IMR-90 (cell line): ENCODE data around the gene PLEK. TPM values are rescaled to one million over a fixed set of nuclear protein-coding genes. Genes with fewer than 3 reads are reported as not detected.

Experiments
- ATAC-seq: fragments of 200-7000 bp; cut with Tn5 transposase; 2 replicates; pipeline ENCODE4 v1.9.1; 2020; ENCODE audit warnings: low read depth, mild to moderate bottlenecking, moderate library complexity
- BruUV-seq: library from RNA; stranded (reverse); fragments of 400-500 nt; replicated peaks from 2 replicates; lab custom pipeline; 2021; lab: Mats Ljungman, UMichigan
- CTCF ChIA-PET: fragments of 300-600 bp; formaldehyde crosslinking; extraction: SDS; loops from one replicate; lab custom pipeline; 2021; ENCODE audit warnings: antibody characterized with exemption; lab: Yijun Ruan, JAX
- POLR2A ChIA-PET: fragments of 300-600 bp; sonication (Branson Sonifier 250); formaldehyde crosslinking; loops from one replicate; lab custom pipeline; 2022; ENCODE audit warnings: antibody characterized with exemption; ENCODE audit not compliant: unreplicated experiment; lab: Charles Lee
- DNase-seq: peaks from one replicate; pipeline ENCODE4 v3.0.0; 2013
- H2AFZ ChIP-seq: replicated peaks from 2 replicates; pipeline ENCODE3; 2013; ENCODE audit warnings: low read length, mild to moderate bottlenecking; ENCODE audit not compliant: poor library complexity
- H2AK5ac ChIP-seq: 2 replicates; pipeline ENCODE4 v1.6.1; 2013; ENCODE audit warnings: low read depth, low read length, inconsistent platforms
- H2AK9ac ChIP-seq: replicated peaks from 2 replicates; pipeline ENCODE3; 2013; ENCODE audit warnings: mild to moderate bottlenecking, low read depth, low read length, moderate library complexity; ENCODE audit not compliant: poor library complexity
- H2BK120ac ChIP-seq: 2 replicates; pipeline ENCODE4 v1.6.1; 2013; ENCODE audit warnings: low read depth, low read length, inconsistent platforms
- H2BK15ac ChIP-seq: 3 replicates; pipeline ENCODE4 v1.6.1; 2013; ENCODE audit warnings: low read depth, low read length, inconsistent platforms
- H2BK20ac ChIP-seq: 2 replicates; pipeline ENCODE4 v1.6.1; 2013; ENCODE audit warnings: low read depth, mild to moderate bottlenecking, inconsistent platforms, low read length, moderate library complexity
- H2BK5ac ChIP-seq: 2 replicates; pipeline ENCODE4 v1.6.1; 2013; ENCODE audit warnings: mild to moderate bottlenecking, low read depth, low read length, inconsistent platforms; ENCODE audit not compliant: poor library complexity, severe bottlenecking
- H3K14ac ChIP-seq: replicated peaks from 2 replicates; pipeline ENCODE4 v1.6.1; 2013; ENCODE audit warnings: low read depth, low read length, inconsistent platforms
- H3K18ac ChIP-seq: 2 replicates; pipeline ENCODE4 v1.6.1; 2013; ENCODE audit warnings: low read depth, low read length, control low read depth
- H3K23ac ChIP-seq: 2 replicates; pipeline ENCODE4 v1.6.1; 2013; ENCODE audit warnings: low read depth, low read length, inconsistent platforms
- H3K27ac ChIP-seq: 2 replicates; pipeline ENCODE4 v1.5.1; 2013; ENCODE audit warnings: mild to moderate bottlenecking, control low read depth, low read length; ENCODE audit not compliant: insufficient read depth
- H3K27me3 ChIP-seq: 2 replicates; pipeline ENCODE4 v1.6.1; 2013; ENCODE audit warnings: low read length; ENCODE audit not compliant: control insufficient read depth, insufficient read depth
- H3K36me3 ChIP-seq: 2 replicates; pipeline ENCODE4 v1.6.1; 2013; ENCODE audit warnings: low read length, mixed read lengths; ENCODE audit not compliant: control insufficient read depth, insufficient read depth
- H3K4ac ChIP-seq: 2 replicates; pipeline ENCODE4 v1.6.1; 2013; ENCODE audit warnings: low read depth, low read length, inconsistent platforms
- H3K4me1 ChIP-seq: 2 replicates; pipeline ENCODE4 v1.6.1; 2013; ENCODE audit warnings: low read length, mixed read lengths; ENCODE audit not compliant: control insufficient read depth, insufficient read depth
- H3K4me2 ChIP-seq: 2 replicates; pipeline ENCODE4 v1.6.1; 2013; ENCODE audit warnings: low read depth, mild to moderate bottlenecking, control low read depth, low read length, moderate library complexity
- H3K4me3 ChIP-seq: 2 replicates; pipeline ENCODE4 v1.5.1; 2013; ENCODE audit warnings: low read depth, mild to moderate bottlenecking, control low read depth, low read length, moderate library complexity; ENCODE audit not compliant: insufficient read depth
- H3K56ac ChIP-seq: 2 replicates; pipeline ENCODE4 v1.6.1; 2013; ENCODE audit warnings: low read length, inconsistent platforms; ENCODE audit not compliant: insufficient read depth; ENCODE audit errors: extremely low read depth
- H3K79me1 ChIP-seq, 2 experiments: 2 replicates each; pipeline ENCODE4 v1.6.1; 2013; ENCODE audit warnings: low read length in 2 of 2, inconsistent platforms in 1 of 2, low read depth in 1 of 2
- H3K9ac ChIP-seq: 2 replicates; pipeline ENCODE4 v1.6.1; 2013; ENCODE audit warnings: low read depth, low read length, control low read depth
- H3K9me1 ChIP-seq: 2 replicates; pipeline ENCODE4 v1.6.1; 2013; ENCODE audit warnings: low read length, inconsistent platforms; ENCODE audit not compliant: insufficient read depth
- H3K9me3 ChIP-seq: 2 replicates; pipeline ENCODE4 v1.6.1; 2013; ENCODE audit warnings: low read length; ENCODE audit not compliant: control insufficient read depth, insufficient read depth
- H4K20me1 ChIP-seq: 2 replicates; pipeline ENCODE4 v1.6.1; 2013; ENCODE audit warnings: low read length, inconsistent platforms; ENCODE audit not compliant: insufficient read depth
- H4K5ac ChIP-seq: 2 replicates; pipeline ENCODE4 v1.6.1; 2013; ENCODE audit warnings: mild to moderate bottlenecking, low read depth, low read length, control low read depth
- H4K8ac ChIP-seq, 2 experiments: 2 replicates each; pipeline ENCODE4 v1.6.1; 2013; ENCODE audit warnings: low read depth in 2 of 2, low read length in 2 of 2, control low read depth in 1 of 2, inconsistent platforms in 1 of 2
- H4K91ac ChIP-seq: 2 replicates; pipeline ENCODE4 v1.6.1; 2013; ENCODE audit warnings: low read depth, low read length, inconsistent platforms; ENCODE audit not compliant: insufficient read depth
- BHLHE40 ChIP-seq: fragments of 150-350 bp; IDR thresholded peaks from 2 replicates; pipeline ENCODE4 v1.6.1; 2016; ENCODE audit warnings: mild to moderate bottlenecking, low read depth, low read length
- CEBPB ChIP-seq: IDR thresholded peaks from 2 replicates; pipeline ENCODE4 v1.6.1; 2012; ENCODE audit warnings: low read depth, low read length, improper control_type of control experiment
- MAZ ChIP-seq: IDR thresholded peaks from 2 replicates; pipeline ENCODE4 v1.6.1; 2012; ENCODE audit warnings: low read depth, mild to moderate bottlenecking, low read length, improper control_type of control experiment, moderate library complexity, borderline replicate concordance
- NFE2L2 ChIP-seq: fragments of 150-350 bp; IDR thresholded peaks from 2 replicates; pipeline ENCODE4 v1.6.1; 2016; ENCODE audit warnings: low read depth, mild to moderate bottlenecking, low read length
- POLR2A ChIP-seq: IDR thresholded peaks from 2 replicates; pipeline ENCODE4 v1.6.1; 2012; ENCODE audit warnings: mild to moderate bottlenecking, low read depth, low read length
- RCOR1 ChIP-seq: IDR thresholded peaks from 2 replicates; pipeline ENCODE4 v1.6.1; 2012; ENCODE audit warnings: mild to moderate bottlenecking, low read length, improper control_type of control experiment; ENCODE audit not compliant: insufficient replicate concordance
- RFX5 ChIP-seq: IDR thresholded peaks from 2 replicates; pipeline ENCODE4 v1.8.0; 2012; ENCODE audit warnings: low read depth, mild to moderate bottlenecking, low read length, moderate library complexity
- SMC3 ChIP-seq: fragments of 150-350 bp; IDR thresholded peaks from 2 replicates; pipeline ENCODE4 v1.6.1; 2016; ENCODE audit warnings: low read depth, mild to moderate bottlenecking, antibody characterized with exemption, low read length, moderate library complexity
- WGBS, 2 experiments: methylation state at CpG; one replicate each; pipeline versions ENCODE4 v1.1.5 to v1.1.7; 2013; ENCODE audit warnings: missing lambda C conversion rate in 2 of 2; ENCODE audit not compliant: insufficient read length in 1 of 2; ENCODE audit errors: extremely low coverage in 2 of 2; 5-methylcytosine and 5-hydroxymethylcytosine counted together
- dilution Hi-C: fragments of 300-500 bp; cut with HindIII; formaldehyde crosslinking; loops from one replicate; pipeline ENCODE4 v1.14.3; 2018; ENCODE audit warnings: low sequenced_read_pairs; ENCODE audit not compliant: unreplicated experiment
- in situ Hi-C: fragments of 300-500 bp; cut with MboI; formaldehyde crosslinking; loops from 3 replicates; pipeline ENCODE4 v1.14.3; 2019; ENCODE audit warnings: low sequenced_read_pairs, inconsistent platforms, mixed read lengths
- intact Hi-C: fragments of 100-400 bp; cut with micrococcal nuclease; formaldehyde crosslinking; loops from 2 replicates; pipeline ENCODE4 v1.10.0; 2022
- polyA plus RNA-seq, 3 experiments: library from polyadenylated mRNA; depleted of rRNA; stranded (reverse); fragments of >200 nt; gene quantifications; 2 replicates each; pipeline ENCODE4 v1.2.3, GENCODE V29; 2012; ENCODE audit warnings: low replicate concordance in 1 of 3
- total RNA-seq: library from RNA; depleted of rRNA; stranded (reverse); fragments of >200 nt; gene quantifications from 2 replicates; pipeline ENCODE4 v1.2.3, GENCODE V29; 2012
- TF ChIP-seq, protein P1 (sequence below): fragments of 150-350 bp; IDR thresholded peaks from 2 replicates; pipeline ENCODE4 v1.6.1; 2017; ENCODE audit warnings: mild to moderate bottlenecking, antibody characterized with exemption, low read length, low read depth
- TF ChIP-seq, protein P2 (sequence below): conservative IDR thresholded peaks from 2 replicates; pipeline ENCODE4 v1.5.1; 2012; ENCODE audit warnings: mild to moderate bottlenecking, low read depth, low read length, improper control_type of control experiment

The PLEK gene
- total and polyA plus RNA-seq, 2 of the 4 experiments (the other 2 are of a cell fraction): under 0.01 TPM; not detected in 1

DNA sequence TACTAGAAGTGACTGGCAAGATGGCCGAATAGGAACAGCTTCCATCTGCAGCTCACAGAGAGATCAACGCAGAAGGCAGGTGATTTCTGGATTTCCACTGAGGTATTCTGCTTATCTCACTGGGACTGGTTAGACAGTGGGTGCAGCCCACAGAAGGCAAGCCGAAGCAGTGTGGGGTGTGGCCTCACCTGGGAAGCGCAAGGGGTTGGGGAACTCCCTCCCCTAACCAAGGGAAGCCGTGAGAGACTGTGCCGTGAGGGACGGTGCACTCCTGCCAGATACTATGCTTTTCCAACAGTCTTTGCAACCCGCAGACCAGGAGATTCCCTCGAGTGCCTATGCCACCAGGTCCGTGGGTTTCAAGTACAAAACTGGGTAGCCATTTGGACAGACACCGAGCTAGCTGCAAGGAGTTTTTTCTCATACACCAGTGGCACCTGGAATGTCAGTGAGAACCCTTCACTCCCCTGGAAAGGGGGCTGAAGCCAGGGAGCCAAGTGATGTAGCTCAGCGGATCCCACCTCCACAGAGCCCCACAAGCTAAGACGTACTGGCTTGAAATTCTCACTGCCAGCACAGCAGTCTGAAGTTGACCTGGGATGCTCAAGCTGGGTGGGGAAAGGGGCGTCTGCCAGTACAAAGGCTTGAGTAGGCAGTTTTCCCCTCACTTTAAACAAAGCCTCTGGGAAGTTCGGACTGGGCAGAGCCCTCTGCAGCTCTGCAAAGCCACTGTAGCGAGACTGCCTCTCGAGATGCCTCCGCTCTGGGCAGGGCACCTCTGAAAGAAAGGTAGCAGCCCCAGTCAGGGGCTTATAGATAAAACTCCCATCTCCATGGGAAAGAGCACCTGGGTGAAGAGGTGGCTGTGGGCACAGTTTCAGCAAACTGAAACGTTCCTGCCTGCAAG, 40.1 kb downstream of the PLEK start (continued):
- no peak for TF ChIP-seq MAZ

DNA sequence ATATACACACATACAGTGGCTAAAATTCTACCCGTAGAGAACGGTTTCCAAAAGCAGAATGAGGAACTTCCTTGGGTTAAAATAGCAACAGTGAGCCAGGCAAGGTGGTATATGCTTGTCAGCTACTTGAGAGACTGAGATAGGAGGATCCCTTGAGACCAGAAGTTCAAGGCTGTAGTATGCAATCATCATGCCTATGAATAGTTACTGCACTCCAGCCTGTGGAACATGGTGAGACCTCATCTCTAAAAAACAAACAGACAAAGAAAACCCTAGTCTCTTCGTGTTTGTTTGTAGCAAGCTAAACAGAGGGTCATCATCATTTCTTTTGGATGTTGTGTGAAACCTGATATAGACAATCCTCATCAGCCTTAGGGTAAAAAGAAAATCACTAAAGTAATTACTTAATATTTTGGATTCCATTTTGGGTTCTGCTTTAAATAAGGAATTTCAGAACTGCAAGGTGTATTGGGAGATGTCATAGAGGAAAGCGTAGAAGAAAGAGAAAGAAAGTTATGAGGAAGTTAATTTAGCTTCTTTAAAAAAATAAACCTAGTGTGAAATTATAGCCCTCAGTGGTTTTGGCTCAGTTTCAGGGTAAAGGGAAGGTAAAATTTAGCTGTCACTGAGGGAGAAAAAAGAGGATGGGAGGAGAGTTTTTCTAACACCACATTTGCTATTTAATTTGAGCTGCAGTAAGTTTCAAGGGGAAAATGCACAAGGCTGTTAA, 46.5 kb downstream of the PLEK start:
- DNase-seq (no peak), ATAC-seq (no peak)
- Histone ChIP-seq H4K20me1 (no peaks in the 10 kb centered on the region), H3K9me1 (no peaks in the 10 kb centered on the region), H3K9me3 (no peaks in the 10 kb centered on the region), H3K27me3 (peaks cover 11% of the 10 kb centered on the region), H2AFZ (no peak overlapping the region), H3K14ac (no peak overlapping the region), H3K4me2 (no peak overlapping the region), H3K36me3 (no peaks in the 10 kb centered on the region), H2AK9ac (no peak overlapping the region), H3K23ac (no peak overlapping the region), H4K91ac (no peak overlapping the region), H3K9ac (no peak overlapping the region), H3K4me1 (no peaks in the 10 kb centered on the region), H3K56ac (no peak overlapping the region), H2AK5ac (no peak overlapping the region), H2BK15ac (no peak overlapping the region), H2BK120ac (no peak overlapping the region), H2BK20ac (no peak overlapping the region), H4K5ac (no peak overlapping the region), H3K4me3 (no peak overlapping the region), H3K18ac (no peak overlapping the region), H3K4ac (no peak overlapping the region), H2BK5ac (no peak overlapping the region), H3K79me1 (no peaks in the 10 kb centered on the region), H3K27ac (no peak overlapping the region), H4K8ac (no peak overlapping the region)
- TF ChIP-seq, protein P1, sequence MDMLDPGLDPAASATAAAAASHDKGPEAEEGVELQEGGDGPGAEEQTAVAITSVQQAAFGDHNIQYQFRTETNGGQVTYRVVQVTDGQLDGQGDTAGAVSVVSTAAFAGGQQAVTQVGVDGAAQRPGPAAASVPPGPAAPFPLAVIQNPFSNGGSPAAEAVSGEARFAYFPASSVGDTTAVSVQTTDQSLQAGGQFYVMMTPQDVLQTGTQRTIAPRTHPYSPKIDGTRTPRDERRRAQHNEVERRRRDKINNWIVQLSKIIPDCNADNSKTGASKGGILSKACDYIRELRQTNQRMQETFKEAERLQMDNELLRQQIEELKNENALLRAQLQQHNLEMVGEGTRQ: no peak
- TF ChIP-seq POLR2A (no peak), RCOR1 (no peak), BHLHE40 (no peak), CEBPB (no peak), RFX5 (no peak), SMC3 (no peak), NFE2L2 (no peak)
- TF ChIP-seq, protein P2, sequence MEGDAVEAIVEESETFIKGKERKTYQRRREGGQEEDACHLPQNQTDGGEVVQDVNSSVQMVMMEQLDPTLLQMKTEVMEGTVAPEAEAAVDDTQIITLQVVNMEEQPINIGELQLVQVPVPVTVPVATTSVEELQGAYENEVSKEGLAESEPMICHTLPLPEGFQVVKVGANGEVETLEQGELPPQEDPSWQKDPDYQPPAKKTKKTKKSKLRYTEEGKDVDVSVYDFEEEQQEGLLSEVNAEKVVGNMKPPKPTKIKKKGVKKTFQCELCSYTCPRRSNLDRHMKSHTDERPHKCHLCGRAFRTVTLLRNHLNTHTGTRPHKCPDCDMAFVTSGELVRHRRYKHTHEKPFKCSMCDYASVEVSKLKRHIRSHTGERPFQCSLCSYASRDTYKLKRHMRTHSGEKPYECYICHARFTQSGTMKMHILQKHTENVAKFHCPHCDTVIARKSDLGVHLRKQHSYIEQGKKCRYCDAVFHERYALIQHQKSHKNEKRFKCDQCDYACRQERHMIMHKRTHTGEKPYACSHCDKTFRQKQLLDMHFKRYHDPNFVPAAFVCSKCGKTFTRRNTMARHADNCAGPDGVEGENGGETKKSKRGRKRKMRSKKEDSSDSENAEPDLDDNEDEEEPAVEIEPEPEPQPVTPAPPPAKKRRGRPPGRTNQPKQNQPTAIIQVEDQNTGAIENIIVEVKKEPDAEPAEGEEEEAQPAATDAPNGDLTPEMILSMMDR: no peak
- POLR2A ChIA-PET: no interaction called here
- BruUV-seq: no TSS peak
- in situ Hi-C loops (no loop called here), intact Hi-C loops (no loop called here), dilution Hi-C loops (no loop called here)
- CTCF ChIA-PET: no interaction called here
- WGBS, 2 experiments: 86% methylated on average over 1 of the region's 4 CpGs; no CpG with 5 or more reads in 1 of the 2 experiments
